Ramos (cell line): ENCODE results near the gene TMEM164.

Experiments
- in situ Hi-C: fragments of 300-500 bp; cut with MboI; formaldehyde crosslinking; loops from one replicate; pipeline ENCODE4 v1.14.3; 2022; ENCODE audit warnings: low sequenced_read_pairs; ENCODE audit not compliant: unreplicated experiment

TMEM164 gene

DNA sequence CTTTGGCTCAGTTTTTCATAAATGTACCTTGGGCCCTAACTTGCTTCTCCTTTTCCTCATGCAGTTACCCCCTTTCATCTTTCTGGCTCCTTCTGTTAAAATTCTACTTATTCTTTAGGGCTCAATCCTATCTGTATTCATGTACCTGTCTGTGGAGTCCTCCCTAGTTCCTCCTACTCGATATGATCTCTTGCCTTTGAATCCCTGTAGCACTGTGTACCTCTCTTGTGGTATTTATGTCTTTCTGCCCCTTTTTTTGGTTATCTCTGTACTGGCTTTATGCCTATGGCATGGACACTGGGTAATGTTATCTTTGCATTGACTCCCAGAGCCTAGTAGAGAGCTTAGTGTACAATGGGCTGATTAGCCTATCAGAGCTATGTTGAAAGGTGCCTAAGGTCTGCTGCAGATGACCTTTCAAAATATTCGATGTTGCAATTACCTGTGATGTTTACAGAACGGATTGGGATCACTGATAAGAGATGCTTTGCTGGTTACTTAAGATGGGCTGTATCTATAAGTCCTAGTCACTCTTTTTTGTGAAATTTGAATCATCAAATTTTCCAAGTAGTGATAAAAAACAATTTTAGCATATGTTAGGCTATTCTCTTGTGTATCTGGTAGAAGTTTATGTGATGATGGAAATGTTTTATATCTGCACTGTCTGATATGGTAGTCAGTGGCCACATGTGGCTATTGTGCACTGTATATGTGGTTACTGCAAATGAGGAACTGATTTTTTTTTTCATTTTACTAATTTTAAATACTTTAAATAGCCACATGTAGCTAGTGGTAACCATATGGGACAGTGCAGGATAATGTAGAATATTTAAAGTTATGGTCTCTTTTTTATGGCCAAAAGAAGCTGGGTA is 33.5 kb downstream of the TMEM164 start:
- in situ Hi-C loops = no loop called here

DNA sequence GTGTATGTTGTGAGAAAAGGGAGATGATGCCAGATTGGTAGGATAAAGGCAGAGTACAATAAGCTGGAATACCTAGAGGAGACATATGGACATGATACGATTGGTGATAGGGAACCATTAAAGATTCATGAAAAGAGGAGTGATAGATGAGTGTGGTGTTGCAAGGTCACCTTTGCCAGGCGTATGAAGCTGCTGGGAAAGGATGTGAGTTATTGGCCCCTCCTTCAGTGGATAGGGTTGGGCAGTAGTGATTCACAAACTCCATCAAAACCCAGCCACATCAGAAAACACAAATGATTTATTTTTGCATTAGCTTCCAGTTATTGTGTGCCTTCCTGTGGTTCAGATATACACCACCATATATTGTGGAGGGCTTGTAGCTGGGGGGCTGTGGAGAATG is 34.3 kb downstream of the TMEM164 start:
- in situ Hi-C loops = no loop called here

DNA sequence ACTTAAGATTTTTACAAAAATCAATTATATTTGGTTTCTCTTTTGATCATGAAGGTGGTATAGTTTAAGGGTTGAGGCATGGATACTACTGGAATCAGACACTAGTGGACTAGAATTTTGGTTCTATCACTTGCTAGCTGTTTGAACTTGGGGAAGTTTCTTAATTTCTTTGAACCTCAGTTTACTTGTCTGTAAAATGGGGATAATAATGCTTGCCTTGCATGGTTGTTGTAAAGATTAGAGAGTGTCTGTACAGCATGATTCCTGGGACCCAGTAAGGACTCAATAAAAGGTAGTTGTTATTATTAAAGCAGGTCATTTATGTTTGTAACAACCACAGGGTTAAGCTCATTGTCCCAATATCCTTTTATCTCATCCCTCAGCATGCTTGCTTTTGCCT is 36.0 kb downstream of the TMEM164 start:
- in situ Hi-C loops = no loop called here

DNA sequence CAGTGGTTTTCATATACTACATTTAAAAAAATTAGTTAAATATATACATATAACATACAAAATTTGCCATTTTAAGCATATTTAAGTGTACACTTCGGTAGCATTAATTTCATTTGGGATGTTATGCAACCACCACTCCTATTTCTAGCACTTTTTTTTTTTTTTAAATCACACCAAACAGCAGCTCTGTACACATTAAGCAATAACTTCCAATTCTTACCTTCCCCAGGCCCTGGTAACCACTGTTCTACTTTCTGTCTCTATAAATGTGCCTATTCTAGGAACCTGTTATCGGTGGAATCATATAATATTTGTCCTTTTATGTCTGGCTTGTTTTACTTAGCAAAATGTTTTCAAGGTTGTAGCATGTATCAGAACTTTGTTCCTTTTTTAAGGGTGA is 39.1 kb downstream of the TMEM164 start:
- in situ Hi-C loops = no loop called here

DNA sequence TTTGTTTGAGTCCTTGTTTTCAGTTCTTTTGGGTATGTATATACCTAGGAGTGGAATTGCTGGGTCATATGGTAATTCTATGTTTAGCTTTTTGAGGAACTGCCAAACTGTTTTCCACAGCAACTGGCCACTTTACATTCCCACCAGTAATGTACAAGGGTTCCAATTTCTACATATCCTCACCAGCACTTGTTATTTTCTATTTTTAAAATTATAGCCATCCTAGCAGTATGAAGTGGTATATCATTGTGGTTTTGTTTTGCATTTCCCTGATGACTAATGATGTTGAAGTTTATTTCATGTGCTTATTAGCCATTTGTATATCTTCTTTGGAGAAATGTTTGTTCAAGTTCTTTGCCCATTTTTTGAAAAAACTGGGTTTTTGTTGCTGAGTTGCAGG is 39.6 kb downstream of the TMEM164 start:
- in situ Hi-C loops = no loop called here

DNA sequence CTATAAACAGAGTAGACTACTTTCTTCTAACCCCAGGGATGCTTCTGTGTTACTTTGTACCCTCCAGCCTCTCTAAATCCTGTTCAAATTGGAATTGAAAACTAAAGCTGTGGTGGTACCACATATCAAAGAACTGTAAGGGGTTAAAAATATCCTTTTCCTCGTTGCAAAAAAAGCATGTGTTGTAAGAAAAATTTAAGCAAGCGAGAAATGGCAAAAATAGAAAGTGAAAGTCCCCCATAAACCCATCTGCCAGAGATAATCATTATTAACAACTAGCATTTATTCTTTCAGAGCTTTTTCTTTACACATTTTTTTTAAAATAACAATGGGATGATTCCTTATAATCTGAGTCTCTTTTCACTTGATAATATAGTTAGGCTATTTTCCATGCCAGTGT is 40.6 kb downstream of the TMEM164 start:
- in situ Hi-C loops = no loop called here

DNA sequence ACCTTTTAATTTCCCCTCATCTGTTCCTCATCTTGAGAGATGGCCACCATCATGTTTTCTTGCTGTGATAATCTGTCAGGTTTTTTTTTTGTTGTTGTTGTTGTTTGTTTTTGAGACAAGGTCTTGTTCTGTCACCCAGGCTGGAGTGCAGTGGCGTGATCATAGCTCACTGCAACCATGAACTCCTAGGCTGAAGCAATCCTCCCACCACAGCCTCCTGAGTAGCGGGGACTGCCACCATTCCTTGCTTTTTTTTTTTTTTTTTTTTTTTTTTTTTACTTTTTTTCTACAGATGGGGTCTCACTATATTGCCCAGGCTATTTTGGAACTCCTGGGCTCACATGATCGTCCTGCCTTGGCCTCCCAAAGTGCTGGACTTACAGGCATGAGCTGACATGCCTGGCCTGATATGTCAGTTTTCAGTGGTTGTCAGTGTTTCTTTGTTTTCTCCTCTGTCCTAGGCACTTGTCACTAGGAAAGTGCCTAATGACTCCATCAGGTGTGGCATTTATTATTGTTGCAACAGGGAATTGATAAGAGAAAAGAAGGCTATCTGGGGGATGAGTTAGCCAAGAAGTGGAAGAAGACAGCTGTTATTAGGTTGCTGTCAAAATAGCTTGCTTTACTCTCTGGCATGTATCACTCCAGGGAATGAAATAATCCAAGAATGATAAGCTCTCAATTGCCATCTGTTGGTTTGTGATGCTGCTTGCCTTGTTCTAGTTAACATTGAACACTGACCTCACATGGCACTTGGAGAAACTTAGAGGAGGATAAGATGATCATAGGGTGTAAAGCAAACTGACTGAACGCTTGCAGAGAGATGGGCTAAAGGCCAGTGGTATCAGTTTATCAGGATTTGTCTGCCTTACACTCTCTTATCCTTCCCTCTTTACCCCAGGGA is 41.7 kb downstream of the TMEM164 start:
- in situ Hi-C loops = no loop called here

DNA sequence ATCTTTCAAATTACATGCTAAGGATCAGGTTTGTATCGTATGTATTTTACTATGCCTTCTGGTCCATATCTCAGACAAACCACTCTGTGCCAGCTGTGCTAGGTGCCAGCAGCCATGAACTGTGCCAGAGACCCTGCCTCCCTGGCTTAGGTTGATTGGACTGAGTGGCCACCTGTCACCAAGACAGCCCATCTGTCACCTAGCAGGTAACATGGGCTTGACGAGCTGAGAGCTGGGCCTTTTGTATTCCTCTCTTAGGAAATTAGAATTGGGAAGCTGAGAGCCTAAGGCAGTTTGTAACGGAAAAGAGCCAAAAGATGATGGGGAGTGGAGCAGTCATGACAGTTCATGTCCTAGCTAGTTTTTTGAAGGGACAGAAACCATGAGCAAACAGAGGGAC is 42.5 kb downstream of the TMEM164 start:
- in situ Hi-C loops = no loop called here

DNA sequence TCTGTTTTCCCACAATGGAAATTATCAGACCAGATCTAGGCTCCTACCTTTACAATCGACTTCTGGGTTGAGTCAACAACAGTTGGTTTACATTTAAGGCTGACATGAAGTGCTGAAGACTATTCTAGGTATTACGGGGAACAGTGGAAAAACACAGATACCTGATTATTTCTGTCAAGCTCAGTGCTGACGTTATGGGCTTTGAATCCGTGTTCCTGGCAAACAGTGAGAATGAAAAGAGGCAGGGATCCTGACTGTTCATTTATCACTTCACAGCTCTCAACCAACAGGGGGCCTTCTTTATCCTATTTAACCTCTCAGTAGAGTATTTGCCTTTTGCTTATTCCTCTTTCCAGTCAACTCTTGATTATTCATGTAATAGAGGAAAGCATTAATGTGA is 43.1 kb downstream of the TMEM164 start:
- in situ Hi-C loops = no loop called here

DNA sequence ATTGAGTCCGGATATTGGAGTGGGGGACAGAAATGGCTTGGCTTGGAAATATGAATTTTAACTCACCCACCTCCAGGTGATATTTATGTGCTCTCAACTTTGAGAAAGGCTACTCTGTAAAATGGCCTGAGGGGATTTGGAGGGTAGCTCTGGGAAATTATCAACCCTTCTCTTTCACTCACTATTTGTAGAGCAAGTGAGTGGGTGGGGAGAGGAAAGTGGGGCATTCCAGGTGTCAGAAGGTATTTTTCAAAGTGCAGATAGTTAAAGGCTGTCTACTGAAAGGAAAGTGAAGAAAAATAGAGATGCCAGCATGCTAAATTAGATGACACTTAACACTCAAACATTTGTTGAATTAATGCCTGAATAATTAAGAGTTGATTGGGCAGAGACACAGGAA is 44.1 kb downstream of the TMEM164 start:
- in situ Hi-C loops = no loop called here

DNA sequence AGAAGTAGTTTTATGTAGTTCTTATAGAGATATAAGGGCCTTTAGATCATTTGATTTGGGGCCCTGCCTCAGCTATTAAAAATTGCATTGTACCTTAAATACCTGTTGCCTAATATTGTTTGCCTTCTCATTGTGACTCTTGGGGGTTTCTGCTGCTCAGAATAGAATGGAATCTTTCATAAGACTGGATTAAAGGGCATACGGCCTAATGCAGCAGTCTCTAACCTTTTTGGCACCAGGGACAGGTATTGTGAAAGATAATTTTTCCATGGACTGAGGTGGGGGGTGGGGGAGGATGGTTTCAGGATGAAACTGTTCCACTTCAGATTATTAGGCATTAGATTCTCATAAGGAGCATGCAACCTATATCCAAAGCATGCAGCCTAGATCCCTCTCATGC is 46.2 kb downstream of the TMEM164 start:
- in situ Hi-C loops = no loop called here

DNA sequence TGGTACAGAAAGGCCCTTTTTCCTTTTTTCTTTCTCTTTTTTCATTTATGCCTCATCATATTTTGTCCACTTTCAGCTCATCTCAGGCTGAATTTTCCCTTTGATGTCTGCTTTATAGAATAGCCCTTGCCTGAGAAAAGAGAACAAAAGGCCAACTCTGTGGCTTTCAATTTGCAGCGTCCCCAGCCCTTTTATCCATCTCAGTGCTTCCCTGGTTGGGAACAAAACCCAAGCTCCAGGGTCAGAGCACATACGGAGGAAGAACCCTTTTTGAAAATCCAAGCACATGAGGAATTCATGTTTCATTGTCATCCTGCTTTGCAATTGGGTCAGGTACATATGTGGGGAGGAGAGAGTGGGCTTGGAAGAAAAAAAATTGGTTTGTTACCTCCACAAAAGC is 47.5 kb downstream of the TMEM164 start:
- in situ Hi-C loops = no loop called here

DNA sequence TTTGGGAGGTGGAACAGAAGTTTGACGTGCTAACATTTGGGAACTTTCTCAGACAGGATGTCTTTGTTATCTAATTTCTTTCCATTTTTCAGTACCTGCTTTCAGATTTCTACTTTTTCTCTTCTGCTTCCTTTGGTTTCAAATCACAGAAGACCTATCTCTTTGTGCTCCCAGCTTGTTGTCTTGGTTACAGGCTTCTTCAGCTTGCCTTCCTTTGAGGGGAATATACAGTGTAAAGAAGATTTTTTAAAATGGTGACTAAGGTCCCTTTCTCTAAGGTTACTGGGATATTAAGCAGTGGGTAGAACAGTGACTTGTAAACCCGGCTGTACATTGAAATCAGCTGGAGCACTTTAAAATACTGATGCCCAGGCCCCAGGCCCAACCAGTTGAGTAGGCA is 48.0 kb downstream of the TMEM164 start:
- in situ Hi-C loops = no loop called here

DNA sequence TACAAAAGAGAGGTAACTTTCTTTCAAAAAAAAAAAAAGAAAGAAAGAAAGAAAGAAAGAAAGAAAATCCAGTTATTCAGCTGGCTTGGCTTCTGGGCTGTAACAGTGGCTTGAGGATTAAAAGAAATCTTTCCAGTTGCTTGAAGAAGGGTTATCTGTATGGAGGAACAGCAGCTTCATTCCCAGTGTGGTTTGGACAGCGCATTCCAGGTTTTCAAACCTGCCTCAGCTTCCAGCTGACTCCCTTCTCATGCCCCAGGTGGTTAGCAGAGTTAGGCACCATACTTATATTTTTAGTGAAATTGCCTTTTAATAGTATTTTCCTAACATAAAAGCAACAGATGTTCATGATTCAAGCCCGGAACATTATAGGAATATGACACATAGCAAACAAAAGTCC is 48.6 kb downstream of the TMEM164 start:
- in situ Hi-C loops = no loop called here

DNA sequence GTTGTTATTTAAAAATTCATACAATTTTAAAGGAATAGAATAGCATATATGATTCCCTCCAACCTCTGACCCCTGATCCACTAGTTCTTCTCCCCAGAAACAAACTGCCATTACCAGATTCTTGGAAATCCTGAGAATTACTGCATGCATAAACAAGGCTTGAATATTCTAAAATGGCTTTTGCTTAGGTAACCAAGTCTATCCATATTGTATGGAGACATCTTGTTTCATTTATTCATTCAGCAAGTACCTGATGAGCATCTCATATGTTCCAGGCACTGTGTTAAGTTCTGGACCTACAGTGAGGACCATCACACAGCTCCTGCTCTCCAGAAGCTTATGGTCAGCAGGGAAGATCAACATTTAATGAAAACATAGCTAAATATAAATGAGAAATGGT is 49.4 kb downstream of the TMEM164 start:
- in situ Hi-C loops = no loop called here

DNA sequence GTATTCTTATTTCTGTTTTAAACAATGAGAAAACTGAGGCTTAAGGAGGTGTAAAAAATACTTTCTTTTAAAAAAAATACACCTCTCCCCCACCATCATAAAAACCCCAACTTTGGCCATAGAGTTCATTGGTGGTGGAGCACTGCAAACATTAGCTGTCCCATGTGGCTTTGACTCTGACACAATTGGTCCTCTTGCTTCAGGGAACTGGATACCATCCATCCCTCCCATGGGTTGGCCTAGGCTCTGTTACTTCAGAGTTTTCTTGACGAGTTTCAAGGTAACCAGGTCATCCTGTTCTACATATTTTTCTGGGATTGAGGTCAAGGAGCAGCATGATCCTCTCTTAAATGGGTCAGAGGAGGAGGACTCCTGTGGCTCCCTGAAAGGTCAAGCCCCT is 50.5 kb downstream of the TMEM164 start:
- in situ Hi-C loops = no loop called here

DNA sequence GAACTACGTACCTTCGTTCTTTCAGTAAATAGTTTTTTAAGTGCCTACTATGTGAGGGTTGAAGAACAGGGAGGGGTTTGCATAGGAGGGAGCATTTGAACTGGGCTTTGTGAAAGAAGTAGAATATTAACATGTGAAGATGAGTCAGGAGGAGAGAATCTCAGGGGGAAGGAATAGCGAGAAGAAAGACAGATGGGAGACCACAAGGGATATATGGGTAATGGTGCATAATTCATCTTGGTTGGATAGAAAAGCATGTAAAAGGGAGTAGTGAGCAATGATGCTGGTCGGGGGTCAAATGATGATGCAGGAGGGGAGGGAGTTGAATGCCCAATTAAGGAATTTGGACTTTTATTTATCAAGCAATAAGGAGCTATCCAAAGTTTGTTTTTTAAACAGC is 52.7 kb downstream of the TMEM164 start:
- in situ Hi-C loops = no loop called here

DNA sequence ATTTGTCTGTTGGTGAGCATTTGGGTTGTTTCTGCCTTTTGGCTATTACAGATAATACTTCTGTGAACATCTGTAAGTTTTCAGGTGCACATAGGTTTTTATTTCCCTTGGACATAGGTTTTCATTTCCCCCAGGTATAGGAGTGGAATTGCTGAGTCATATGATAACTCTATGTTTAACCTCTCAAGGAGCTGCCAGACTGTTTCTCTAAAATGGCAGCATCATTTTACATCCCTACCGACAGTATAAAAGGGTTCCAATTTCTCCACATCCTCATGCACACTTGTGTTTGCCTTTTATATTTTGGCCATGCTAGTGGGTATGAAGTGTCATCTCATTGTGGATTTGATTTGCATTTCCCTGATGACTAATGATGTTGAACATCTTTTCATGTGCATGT is 53.5 kb downstream of the TMEM164 start:
- in situ Hi-C loops = no loop called here

DNA sequence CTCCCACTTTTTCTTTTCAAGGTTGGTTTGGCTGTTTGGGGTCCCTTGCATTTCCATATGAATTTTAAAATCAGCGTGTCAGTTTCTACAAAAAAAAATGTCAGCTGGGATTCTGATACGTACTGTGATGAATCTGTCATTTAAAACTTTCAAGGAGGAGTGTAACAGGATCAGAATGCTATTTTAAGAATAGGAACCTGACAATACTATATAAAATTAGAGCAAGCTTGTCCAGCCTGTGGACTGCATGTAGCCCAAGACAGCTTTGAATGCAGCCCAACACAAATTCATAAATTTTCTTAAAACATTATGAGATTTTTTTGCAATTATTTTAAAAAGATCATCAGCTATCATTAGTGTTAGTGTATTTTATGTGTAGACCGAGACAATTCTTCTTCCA is 56.5 kb downstream of the TMEM164 start:
- in situ Hi-C loops = no loop called here

DNA sequence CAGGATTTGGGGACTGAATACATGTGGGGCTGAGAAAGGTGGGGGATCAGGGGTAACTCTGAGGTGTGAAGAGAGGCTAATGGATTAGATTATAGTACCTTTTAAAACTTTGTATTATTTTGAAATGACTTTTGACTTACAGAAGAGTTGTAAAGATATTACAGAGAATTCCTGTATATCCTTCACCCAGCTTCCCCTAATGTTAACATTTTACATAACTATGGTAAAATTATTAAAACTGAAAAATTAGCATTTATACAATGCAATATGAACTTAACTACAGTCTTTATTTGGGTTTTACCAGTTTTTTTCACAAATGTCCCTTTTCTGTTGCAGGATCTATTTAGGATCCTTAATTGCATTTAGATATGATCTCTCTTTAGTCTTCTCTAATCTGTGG is 57.4 kb downstream of the TMEM164 start:
- in situ Hi-C loops = no loop called here

DNA sequence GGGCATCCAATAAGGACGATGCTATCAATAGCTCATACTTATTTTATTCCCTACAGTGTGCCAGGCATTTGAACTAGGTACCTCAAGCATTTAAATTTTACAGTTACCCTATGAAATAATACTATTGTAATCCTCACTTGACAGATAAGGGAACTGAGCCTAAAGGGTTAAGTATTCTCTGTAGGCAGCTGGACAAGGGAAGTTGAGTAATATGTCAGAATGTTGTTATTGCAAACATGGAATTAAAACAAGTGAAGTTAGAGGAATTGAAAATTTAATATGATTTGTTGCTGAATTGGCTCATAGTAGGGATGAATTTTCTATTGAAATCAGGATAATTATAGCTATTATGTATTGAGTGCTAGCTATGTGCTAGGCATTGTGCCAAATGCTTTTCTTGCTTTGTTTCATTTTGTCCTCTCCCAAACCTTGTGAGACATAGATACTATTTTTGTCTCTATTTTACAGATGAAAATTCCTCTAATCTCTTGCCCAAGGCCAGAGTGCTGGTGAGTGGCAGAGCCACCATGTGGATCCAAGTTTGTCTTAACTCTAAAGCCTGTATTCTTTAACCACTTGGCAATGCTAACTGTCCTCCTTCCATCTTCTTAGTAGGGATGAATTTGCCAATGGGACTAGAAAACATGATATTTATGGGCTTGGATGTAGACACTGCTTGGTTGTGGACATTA is 58.1 kb downstream of the TMEM164 start:
- in situ Hi-C loops = no loop called here
